A673 (cell line): ENCODE measurements around the gene TUBB3.

Source experiments
- EZH2 ChIP-seq: fragments of 200-600 bp; sonication (generic); IDR thresholded peaks from 2 replicates; pipeline ENCODE4 v1.6.1; 2017; ENCODE audit warnings: borderline replicate concordance, low read depth, mild to moderate bottlenecking, mixed read lengths, antibody characterized with exemption, low read length; ENCODE audit not compliant: poor library complexity, severe bottlenecking
- TF ChIP-seq, protein P1 (sequence below): fragments of 300-800, 200-600 bp; sonication (generic); conservative IDR thresholded peaks from 2 replicates; pipeline ENCODE4 v1.5.1; 2017; ENCODE audit warnings: low read depth, mild to moderate bottlenecking, antibody characterized with exemption, low read length, moderate library complexity, mixed read lengths

DNA sequence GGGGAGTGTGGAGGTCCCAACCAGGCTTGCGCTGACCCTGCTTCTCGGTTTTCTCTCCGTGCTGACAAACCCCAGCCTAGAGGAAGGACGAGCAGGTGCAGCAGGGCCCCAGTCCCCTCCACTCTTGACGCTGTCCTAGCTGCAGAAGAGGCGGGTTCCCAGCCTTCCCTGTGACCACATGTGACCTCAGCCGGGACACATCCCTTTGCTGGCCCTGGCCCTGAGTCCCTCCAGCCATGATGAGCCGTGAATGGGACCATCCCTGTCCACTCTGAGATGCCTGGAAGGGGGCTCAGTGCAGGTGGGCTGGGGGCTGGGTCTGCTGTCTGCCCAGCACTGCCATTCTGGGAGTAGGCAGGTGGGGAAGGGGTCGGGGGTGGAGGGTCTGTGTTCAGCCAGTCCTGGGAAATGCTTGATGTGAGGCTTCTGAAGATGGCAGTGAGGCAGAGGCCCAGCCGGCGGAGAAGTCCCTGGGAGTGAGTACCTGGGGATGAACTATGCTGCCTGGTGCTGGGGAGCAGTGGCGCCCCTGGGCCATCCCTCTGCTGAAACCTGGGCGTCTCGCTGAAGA, 1.9 kb upstream of the TUBB3 start:
- TF ChIP-seq, protein P1, sequence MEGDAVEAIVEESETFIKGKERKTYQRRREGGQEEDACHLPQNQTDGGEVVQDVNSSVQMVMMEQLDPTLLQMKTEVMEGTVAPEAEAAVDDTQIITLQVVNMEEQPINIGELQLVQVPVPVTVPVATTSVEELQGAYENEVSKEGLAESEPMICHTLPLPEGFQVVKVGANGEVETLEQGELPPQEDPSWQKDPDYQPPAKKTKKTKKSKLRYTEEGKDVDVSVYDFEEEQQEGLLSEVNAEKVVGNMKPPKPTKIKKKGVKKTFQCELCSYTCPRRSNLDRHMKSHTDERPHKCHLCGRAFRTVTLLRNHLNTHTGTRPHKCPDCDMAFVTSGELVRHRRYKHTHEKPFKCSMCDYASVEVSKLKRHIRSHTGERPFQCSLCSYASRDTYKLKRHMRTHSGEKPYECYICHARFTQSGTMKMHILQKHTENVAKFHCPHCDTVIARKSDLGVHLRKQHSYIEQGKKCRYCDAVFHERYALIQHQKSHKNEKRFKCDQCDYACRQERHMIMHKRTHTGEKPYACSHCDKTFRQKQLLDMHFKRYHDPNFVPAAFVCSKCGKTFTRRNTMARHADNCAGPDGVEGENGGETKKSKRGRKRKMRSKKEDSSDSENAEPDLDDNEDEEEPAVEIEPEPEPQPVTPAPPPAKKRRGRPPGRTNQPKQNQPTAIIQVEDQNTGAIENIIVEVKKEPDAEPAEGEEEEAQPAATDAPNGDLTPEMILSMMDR, result no peak
- TF ChIP-seq EZH2, result no peak
